Psoas muscle (tissue), 8 donors: ENCODE results near the gene ABLIM2. TPM values are rescaled to one million over a fixed set of nuclear protein-coding genes. Genes with fewer than 3 reads are reported as not detected.
"Not testable (repeated sequence)": the region's sequence is repeated elsewhere in the genome, so short reads cannot be mapped to it uniquely, and the experiment has no call there.

ENCODE experiments used
- ATAC-seq, 4 donors: fragments of 200-7000 bp; cut with Tn5 transposase; one replicate each; pipeline ENCODE4 v1.9.1; 2020; ENCODE audit warnings: moderate library complexity in 3 of 4, mild to moderate bottlenecking in 2 of 4
- DNase-seq, 2 donors: peaks; one replicate each; pipeline ENCODE4 v3.0.0-alpha.2; 2020
- H3K27ac ChIP-seq: fragments of 200-600 bp; one replicate; pipeline ENCODE4 v1.8.0; 2022
- H3K27me3 ChIP-seq, 3 donors: fragments of 200-600 bp in 1 of 3; one replicate each; pipeline versions ENCODE4 v1.6.1 to v1.8.0; 2013 to 2022; ENCODE audit warnings: low read length in 2 of 3, mild to moderate bottlenecking in 2 of 3, moderate library complexity in 1 of 3; ENCODE audit not compliant: insufficient read depth in 3 of 3
- H3K36me3 ChIP-seq, 2 donors: fragments of 200-600 bp in 1 of 2; one replicate each; pipeline versions ENCODE4 v1.6.1 to v1.8.0; 2013 to 2022; ENCODE audit warnings: low read depth in 1 of 2, mild to moderate bottlenecking in 1 of 2, moderate library complexity in 1 of 2; ENCODE audit not compliant: insufficient read depth in 1 of 2
- H3K4me1 ChIP-seq: fragments of 200-600 bp; one replicate; pipeline ENCODE4 v1.8.0; 2022
- H3K4me3 ChIP-seq: fragments of 200-600 bp; one replicate; pipeline ENCODE4 v1.8.0; 2022; ENCODE audit warnings: mild to moderate bottlenecking
- H3K9me3 ChIP-seq: fragments of 200-600 bp; one replicate; pipeline ENCODE4 v1.8.0; 2022
- CTCF ChIP-seq: fragments of 200-600 bp; IDR thresholded peaks from one replicate; pipeline ENCODE4 v1.8.0; 2022; ENCODE audit warnings: antibody characterized with exemption
- WGBS, 3 donors: extraction: QIAGEN DNeasy Blood & Tissue Kit; methylation state at CpG; one replicate each; pipeline versions ENCODE4 v1.1.6 to v1.1.7; 2013; 5-methylcytosine and 5-hydroxymethylcytosine counted together
- intact Hi-C, 2 donors: fragments of 100-400 bp; cut with DNase I; formaldehyde crosslinking; loops; one replicate each; pipeline versions ENCODE4 v1.11.0 to v1.14.2; 2022
- polyA plus RNA-seq, 3 donors: library from polyadenylated mRNA; stranded (reverse); fragments of 200-250 nt; gene quantifications; one replicate each; pipeline ENCODE4 v1.2.3, GENCODE V29; 2013
- total RNA-seq, 4 donors: library from RNA; stranded (reverse); fragmentation: NEBNext Ultra II Directional in 2 of 4; extraction: Animal tissue kit (Norgen Biotek cat#: 25700) in 2 of 4; gene quantifications; one replicate each; pipeline versions ENCODE4 v1.2.1 to v1.2.4, GENCODE V29; 2021 to 2023
- donor health status: healthy with polysubstance abuse.
- donor health status: DM: no; HTN: no; CAD: no; lungs with moderate emphysema.
- donor health status: Bipolar disorder and iron deficiency.
- donor health status: healthy.
- donor health status: DM: yes; HTN: yes; CAD: no.
- donor health status: DM: no; HTN: no; CAD: no.
- donor health status: DM: no; HTN: no; CAD: no.
- donor health status: DM: yes; HTN: yes; CAD: no.

Gene ABLIM2
- total and polyA plus RNA-seq, 7 donors, result 82.2 to 956 (median 292) TPM

GRCh38 chr4:7944599-7945220 is 213.9 kb downstream of the ABLIM2 start:
- ATAC-seq, result no peak
- H3K27me3 ChIP-seq, result no peaks in the 10 kb centered on the region
- no peaks in the 10 kb centered on the region for H3K36me3 ChIP-seq
- no peaks in the 10 kb centered on the region for H3K9me3 ChIP-seq
- no peak for DNase-seq
- WGBS, 3 donors, result 90 to 95% (median 93%) methylated on average over 5 of the region's 5 CpGs
- H3K4me3 ChIP-seq, result no peak overlapping the region
- intact Hi-C loops, result no loop called here
- no peak overlapping the region for H3K27ac ChIP-seq
- no peak for TF ChIP-seq CTCF
- H3K4me1 ChIP-seq, result no peaks in the 10 kb centered on the region

- H3K36me3 ChIP-seq, H3K27me3 ChIP-seq, ATAC-seq, H3K4me1 ChIP-seq, H3K27ac ChIP-seq, H3K9me3 ChIP-seq, H3K4me3 ChIP-seq, intact Hi-C loops, DNase-seq: not testable (repeated sequence)
- WGBS, 3 donors, result 96 to 98% (median 97%) methylated on average over 4 of the region's 4 CpGs
Observed at GRCh38 chr4:7943688-7944087, 214.9 kb downstream of the ABLIM2 start.

GRCh38 chr4:7943211-7943610 is 215.4 kb downstream of the ABLIM2 start:
- Histone ChIP-seq H3K4me1 (no peaks in the 10 kb centered on the region), H3K4me3 (no peak overlapping the region), H3K36me3 (no peaks in the 10 kb centered on the region), H3K9me3 (no peaks in the 10 kb centered on the region), H3K27ac (no peak overlapping the region), H3K27me3 (peaks cover 0 to 10% (median 9%) of the 10 kb centered on the region in 3 donors)
- DNase-seq (no peak), ATAC-seq (no peak)
- 89 to 97% (median 96%) methylated on average over 8 of the region's 8 CpGs for WGBS, 3 donors
- intact Hi-C loops, result no loop called here
- no peak for TF ChIP-seq CTCF

DNA sequence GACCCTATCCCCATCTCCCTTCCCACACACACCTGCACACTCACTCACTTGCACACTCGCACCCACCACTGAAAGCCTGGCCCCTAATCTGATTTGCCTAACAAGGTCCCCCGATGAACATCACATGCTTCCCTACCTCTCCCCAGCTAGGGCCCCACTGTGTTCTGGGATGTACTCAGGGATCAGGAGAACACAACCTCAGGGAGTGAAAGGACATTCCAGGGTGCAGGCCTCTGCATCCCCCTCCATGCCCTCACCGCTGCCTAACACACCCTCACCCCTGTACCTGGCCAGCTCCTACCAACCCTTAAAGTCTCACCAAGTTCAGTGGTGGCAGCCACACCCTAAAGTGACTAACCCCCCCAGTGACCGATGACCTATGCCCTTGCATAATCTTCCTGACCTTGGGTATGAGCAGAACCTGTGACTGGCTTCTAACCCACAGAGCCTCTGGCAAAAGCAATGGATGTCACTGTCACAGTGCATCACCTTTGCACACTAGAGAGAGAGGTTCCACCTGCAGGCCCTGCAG is 216.6 kb downstream of the ABLIM2 start:
- 90 to 99% (median 91%) methylated on average over 4 of the region's 4 CpGs for WGBS, 3 donors
- no peaks in the 10 kb centered on the region for H3K9me3 ChIP-seq
- H3K27ac ChIP-seq, result no peak overlapping the region
- H3K4me3 ChIP-seq, result no peak overlapping the region
- DNase-seq (no peak), ATAC-seq (no peak)
- peaks cover 0 to 15% (median 13%) of the 10 kb centered on the region in 3 donors for H3K27me3 ChIP-seq
- H3K36me3 ChIP-seq, result no peaks in the 10 kb centered on the region
- TF ChIP-seq CTCF, result no peak
- no peaks in the 10 kb centered on the region for H3K4me1 ChIP-seq
- intact Hi-C loops, result no loop called here

DNA sequence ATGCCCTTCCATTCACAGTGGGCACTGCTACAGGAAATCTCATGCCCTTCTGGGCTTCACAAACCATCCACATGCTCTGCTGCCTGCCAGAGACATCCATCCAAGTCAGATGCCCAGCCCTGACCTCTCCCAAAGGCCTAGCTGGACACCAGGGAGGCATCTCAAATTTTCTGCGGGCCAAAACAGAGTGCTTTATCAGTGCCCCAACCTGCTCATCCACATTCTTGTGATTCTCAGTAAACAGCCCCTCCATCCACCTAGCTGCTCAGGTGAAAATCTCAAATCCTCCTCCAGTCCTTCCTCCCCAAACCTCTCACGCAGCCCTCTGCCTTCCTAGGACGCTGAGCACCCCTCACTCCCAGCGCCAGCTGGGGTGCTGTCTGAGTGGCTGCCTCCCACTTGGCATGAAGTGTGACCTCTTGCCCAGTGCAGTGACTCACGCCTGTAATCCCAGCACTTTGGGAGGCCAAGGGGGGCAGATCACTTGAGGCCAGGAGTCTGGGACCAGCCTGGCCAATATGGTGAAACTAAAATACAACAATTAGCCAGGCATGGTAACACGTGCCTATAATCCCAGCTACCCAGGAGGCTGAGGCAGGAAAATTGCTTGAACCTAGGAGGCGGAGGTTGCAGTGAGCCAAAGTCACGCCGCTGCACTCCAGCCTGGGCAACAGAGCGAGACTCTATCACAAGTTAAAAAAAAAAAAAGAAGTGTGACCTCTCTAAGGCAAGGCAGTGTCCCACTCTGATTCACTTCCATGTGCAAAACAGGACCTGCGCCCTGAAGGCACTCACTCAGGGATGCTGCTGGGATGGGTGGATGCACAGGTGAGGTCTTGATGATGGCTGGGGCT is 217.3 kb downstream of the ABLIM2 start:
- DNase-seq, result no peak
- Histone ChIP-seq H3K9me3 (no peaks in the 10 kb centered on the region), H3K27me3 (peaks cover 0 to 15% (median 13%) of the 10 kb centered on the region in 3 donors), H3K4me1 (no peaks in the 10 kb centered on the region), H3K36me3 (no peaks in the 10 kb centered on the region), H3K4me3 (no peak overlapping the region), H3K27ac (no peak overlapping the region)
- intact Hi-C loops, result no loop called here
- no peak for TF ChIP-seq CTCF
- ATAC-seq, result no peak
- WGBS, 3 donors, result 66 to 67% (median 67%) methylated on average over 11 of the region's 11 CpGs
